PC-9 (cell line): ENCODE results near the gene VPS13D.

Experiments
- CTCF ChIP-seq: fragments of 200-600 bp; sonication (generic); conservative IDR thresholded peaks from 2 replicates; pipeline ENCODE4 v1.6.1; 2017; ENCODE audit warnings: mixed run types, antibody characterized with exemption, mild to moderate bottlenecking, moderate library complexity
- EZH2 ChIP-seq: fragments of 200-600 bp; sonication (generic); IDR thresholded peaks from 2 replicates; pipeline ENCODE4 v1.8.0; 2017; ENCODE audit warnings: antibody characterized with exemption, low read depth

GRCh38 chr1:12324423-12324822 lies 94.6 kb downstream of the VPS13D start:
- no peak for TF ChIP-seq EZH2
- no peak for TF ChIP-seq CTCF
